Measurements from ENCODE around the gene PAF1.

DNA sequence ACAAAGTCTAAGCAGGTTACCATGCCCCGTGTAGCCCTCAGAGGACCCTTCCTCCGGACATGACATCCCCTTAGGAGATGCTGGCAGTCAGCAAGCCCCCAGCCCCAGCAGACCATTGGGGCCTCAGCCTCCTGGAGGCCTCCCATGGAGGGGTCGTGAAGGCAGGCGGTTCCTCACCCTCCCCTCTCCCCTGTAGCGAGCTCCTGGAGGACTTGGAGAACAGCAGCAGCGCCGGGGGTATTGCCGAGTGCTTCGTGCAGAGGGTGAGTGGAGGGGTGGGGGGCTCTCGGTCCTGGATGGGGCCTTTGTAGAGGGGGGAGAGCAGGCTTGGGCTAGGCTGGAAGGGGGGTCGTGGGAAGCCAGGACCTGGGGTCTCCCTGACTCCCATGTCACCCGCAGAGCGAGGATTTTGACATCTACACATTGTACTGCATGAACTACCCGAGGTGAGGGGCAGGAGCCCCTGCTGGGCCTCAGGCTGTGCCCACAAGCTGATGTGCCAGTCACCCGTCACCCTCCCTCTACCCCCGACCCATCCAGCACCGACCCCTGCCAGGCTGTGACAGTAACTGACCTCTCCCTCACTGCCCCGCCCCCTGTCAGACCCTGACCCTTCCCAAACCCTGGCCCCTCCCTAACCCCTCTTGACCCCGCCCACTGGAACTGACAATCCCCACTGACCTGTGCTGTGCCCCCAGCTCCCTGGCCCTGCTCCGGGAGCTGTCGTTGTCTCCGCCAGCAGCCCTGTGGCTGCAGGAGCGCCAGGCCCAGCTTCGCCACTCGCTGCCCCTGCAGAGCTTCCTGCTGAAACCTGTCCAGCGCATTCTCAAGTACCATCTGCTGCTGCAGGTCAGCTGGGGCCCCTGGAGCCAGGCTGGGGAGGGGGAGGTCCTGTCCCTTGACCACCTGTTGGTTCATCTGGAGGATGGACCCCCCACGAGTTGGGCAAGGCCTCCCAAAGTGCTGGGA lies 25.5 kb upstream of the PAF1 start:
- TF ChIP-seq SUZ12 (IDR thresholded peaks at IDR 0.05; ENCODE audit: extremely low read depth, insufficient read depth, insufficient read length) (no peak), YY1 (IDR thresholded peaks at IDR 0.05; ENCODE audit: insufficient read depth, insufficient read length) (no peak), ZNF274 (IDR thresholded peaks at IDR 0.05; ENCODE audit: low read depth, low read length) (no peak)
